ENCODE measurements around the gene SRCIN1.

- no peak for TF ChIP-seq RARB (CRISPR knock-in tag; IDR thresholded peaks at IDR 0.05)
- no peak for TF ChIP-seq TCF4 (CRISPR knock-in tag; IDR thresholded peaks at IDR 0.05; ENCODE audit: borderline replicate concordance)
These were observed 14.3 kb upstream of the SRCIN1 start for GRCh38 chr17:38619937-38620550.

Measured in SK-N-SH treated with all-trans-retinoic acid at 6 μM for 48 hours (cell line).